Left lung (tissue), 10 donors: ENCODE measurements around the gene NRK. TPM values are rescaled to one million over a fixed set of nuclear protein-coding genes. Genes with fewer than 3 reads are reported as not detected.
A peak's percentile ranks its signal among the peaks of the same experiment; 100 is the strongest.

Experiments used
- ATAC-seq: fragments of 200-7000 bp; cut with Tn5 transposase; one replicate; pipeline ENCODE4 v1.9.1; 2020; ENCODE audit warnings: moderate library complexity
- DNase-seq, 4 donors: peaks; one replicate each; pipeline ENCODE4 v3.0.0-alpha.2; 2013 to 2020
- H3K27ac ChIP-seq, 2 donors: fragments of 200-600 bp; sonication (generic) in 1 of 2; one replicate each; pipeline versions ENCODE4 v1.5.0 to v1.8.0; 2020 to 2021
- H3K27me3 ChIP-seq, 2 donors: fragments of 200-600 bp; sonication (generic) in 1 of 2; one replicate each; pipeline versions ENCODE4 v1.5.0 to v1.8.0; 2020 to 2021
- H3K36me3 ChIP-seq, 2 donors: fragments of 200-600 bp; sonication (generic) in 1 of 2; one replicate each; pipeline versions ENCODE4 v1.5.0 to v1.8.0; 2020 to 2021
- H3K4me1 ChIP-seq, 2 donors: fragments of 200-600 bp; one replicate each; pipeline ENCODE4 v1.8.0; 2021
- H3K4me3 ChIP-seq, 2 donors: fragments of 200-600 bp; sonication (generic) in 1 of 2; one replicate each; pipeline versions ENCODE4 v1.5.0 to v1.8.0; 2020 to 2021; ENCODE audit warnings: mild to moderate bottlenecking in 1 of 2
- H3K9me3 ChIP-seq, 2 donors: fragments of 200-600 bp; sonication (generic) in 1 of 2; one replicate each; pipeline versions ENCODE4 v1.5.0 to v1.8.0; 2020 to 2021
- intact Hi-C, 2 donors: fragments of 100-400 bp; cut with DNase I; formaldehyde crosslinking; loops; one replicate each; pipeline versions ENCODE4 v1.11.2 to v1.14.2; 2022
- polyA plus RNA-seq, 6 donors: library from polyadenylated mRNA; unstranded; fragments of 120-200 nt; gene quantifications; one replicate each; pipeline ENCODE4 v1.2.1, GENCODE V29; 2013; ENCODE audit not compliant: insufficient read length in 6 of 6
- total RNA-seq, 2 donors: library from RNA; stranded (reverse); fragmentation: NEBNext Ultra II Directional; extraction: Animal tissue kit (Norgen Biotek cat#: 25700); gene quantifications; one replicate each; pipeline ENCODE4 v1.2.1, GENCODE V29; 2021
- TF ChIP-seq, protein P1 (sequence below), 2 donors: fragments of 200-600 bp; sonication (generic) in 1 of 2; IDR thresholded peaks; one replicate each; pipeline versions ENCODE4 v1.5.0 to v1.8.0; 2021; ENCODE audit warnings: antibody characterized with exemption in 2 of 2
- donor health status: DM: no; HTN: yes; CAD: no.
- donor health status: DM: no; HTN: no; CAD: no.

NRK gene
- total and polyA plus RNA-seq, 8 donors = 1.1 to 16.1 (median 4.3) TPM

DNA sequence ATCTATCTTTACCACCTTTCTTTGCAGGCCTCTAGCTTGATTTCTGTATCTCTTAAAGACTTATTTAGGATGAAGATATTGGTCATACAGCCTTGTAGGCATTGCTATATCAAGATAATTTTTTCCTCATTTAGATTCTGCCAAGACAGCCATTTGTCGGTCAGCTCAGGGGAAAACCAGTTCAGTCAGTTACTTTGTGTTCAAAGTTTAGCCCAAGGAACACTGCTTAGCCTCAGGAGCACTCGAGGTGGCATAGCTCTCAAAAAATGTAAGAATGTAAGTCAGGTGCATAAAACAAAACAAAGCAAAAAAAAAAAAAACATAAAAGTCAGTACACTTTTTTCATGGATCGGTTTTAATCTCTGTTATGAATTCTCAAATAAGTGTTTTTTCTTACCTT is 43.4 kb downstream of the NRK start:
- no peaks in the 10 kb centered on the region for H3K36me3 ChIP-seq
- H3K4me3 ChIP-seq = no peak overlapping the region
- ATAC-seq = peak; percentile 75
- DNase-seq = peak in 1 of 4 donors; percentile 47
- no peak overlapping the region for H3K27ac ChIP-seq
- H3K9me3 ChIP-seq = no peaks in the 10 kb centered on the region
- no peaks in the 10 kb centered on the region for H3K27me3 ChIP-seq
- no peaks in the 10 kb centered on the region for H3K4me1 ChIP-seq
- intact Hi-C loops = no loop called here
- TF ChIP-seq, protein P1, sequence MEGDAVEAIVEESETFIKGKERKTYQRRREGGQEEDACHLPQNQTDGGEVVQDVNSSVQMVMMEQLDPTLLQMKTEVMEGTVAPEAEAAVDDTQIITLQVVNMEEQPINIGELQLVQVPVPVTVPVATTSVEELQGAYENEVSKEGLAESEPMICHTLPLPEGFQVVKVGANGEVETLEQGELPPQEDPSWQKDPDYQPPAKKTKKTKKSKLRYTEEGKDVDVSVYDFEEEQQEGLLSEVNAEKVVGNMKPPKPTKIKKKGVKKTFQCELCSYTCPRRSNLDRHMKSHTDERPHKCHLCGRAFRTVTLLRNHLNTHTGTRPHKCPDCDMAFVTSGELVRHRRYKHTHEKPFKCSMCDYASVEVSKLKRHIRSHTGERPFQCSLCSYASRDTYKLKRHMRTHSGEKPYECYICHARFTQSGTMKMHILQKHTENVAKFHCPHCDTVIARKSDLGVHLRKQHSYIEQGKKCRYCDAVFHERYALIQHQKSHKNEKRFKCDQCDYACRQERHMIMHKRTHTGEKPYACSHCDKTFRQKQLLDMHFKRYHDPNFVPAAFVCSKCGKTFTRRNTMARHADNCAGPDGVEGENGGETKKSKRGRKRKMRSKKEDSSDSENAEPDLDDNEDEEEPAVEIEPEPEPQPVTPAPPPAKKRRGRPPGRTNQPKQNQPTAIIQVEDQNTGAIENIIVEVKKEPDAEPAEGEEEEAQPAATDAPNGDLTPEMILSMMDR (IDR thresholded peaks at IDR 0.05) = no peak

DNA sequence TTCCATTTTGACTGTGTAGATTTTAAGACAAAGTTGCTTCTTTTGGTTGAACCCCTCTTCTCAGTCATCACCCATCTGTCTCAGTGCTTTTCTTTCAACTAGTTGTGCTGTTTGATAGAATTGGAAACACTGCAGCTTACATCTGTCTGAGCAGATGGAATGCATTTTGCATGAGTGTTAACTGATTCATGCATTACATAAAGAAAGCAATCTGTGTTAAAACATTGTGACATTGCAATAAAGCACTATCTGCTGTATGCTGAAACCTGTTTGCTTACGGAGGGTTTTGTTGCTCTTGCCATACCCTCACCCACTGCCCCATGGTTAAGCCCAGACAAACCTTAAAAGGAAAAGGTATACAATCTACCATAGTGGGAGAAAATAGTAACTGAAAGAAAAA is 47.4 kb downstream of the NRK start:
- no peaks in the 10 kb centered on the region for H3K36me3 ChIP-seq
- H3K27ac ChIP-seq = no peak overlapping the region
- no peak for ATAC-seq
- intact Hi-C loops = no loop called here
- H3K9me3 ChIP-seq = no peaks in the 10 kb centered on the region
- DNase-seq = peak in 1 of 4 donors; percentile 2
- H3K4me3 ChIP-seq = no peak overlapping the region
- TF ChIP-seq, protein P1 (IDR thresholded peaks at IDR 0.05) = no peak
- no peaks in the 10 kb centered on the region for H3K4me1 ChIP-seq
- H3K27me3 ChIP-seq = no peaks in the 10 kb centered on the region

DNA sequence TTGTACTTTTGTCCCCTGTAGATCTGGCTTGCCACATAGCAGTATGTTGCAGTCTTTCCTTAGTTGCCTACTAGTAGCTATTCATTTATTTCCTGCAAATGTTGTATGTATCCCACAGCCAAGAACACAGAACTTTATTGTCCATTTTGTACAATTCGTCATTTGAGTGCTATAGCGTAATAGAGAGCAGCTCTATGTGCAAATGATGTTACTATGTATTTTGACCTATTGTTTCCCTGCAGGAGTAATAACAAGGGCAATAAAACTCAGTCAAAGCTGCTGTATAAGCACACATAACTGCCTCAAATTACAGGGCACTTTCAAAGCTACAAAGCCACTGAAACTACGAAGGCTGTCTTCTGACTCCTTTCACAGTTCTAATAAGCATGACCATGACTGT is 48.1 kb downstream of the NRK start:
- no peak overlapping the region for H3K27ac ChIP-seq
- no peaks in the 10 kb centered on the region for H3K4me1 ChIP-seq
- intact Hi-C loops = no loop called here
- DNase-seq (no peak), ATAC-seq (no peak)
- H3K27me3 ChIP-seq = no peaks in the 10 kb centered on the region
- no peak overlapping the region for H3K4me3 ChIP-seq
- TF ChIP-seq, protein P1 (IDR thresholded peaks at IDR 0.05) = no peak
- no peaks in the 10 kb centered on the region for H3K36me3 ChIP-seq
- H3K9me3 ChIP-seq = no peaks in the 10 kb centered on the region

DNA sequence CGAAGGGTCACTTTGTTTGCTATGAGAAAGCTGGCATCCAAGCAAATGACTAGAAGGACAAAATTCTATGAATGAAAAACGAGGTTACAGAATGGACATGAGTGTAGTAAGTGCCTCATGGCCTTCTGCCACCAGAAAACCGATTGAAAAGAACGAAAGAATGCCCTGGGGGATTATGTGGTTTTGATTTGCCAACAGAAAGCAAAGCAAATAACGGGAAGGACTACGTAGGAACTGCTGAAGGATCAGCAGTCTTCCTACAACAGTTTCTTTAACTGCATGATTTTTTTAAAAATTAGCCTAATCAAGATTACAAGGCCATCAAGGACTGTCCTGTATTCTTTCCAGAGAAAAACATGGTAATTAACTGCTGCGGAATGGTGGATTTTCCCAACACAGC is 50.6 kb downstream of the NRK start:
- Histone ChIP-seq H3K27me3 (no peaks in the 10 kb centered on the region), H3K9me3 (no peaks in the 10 kb centered on the region), H3K36me3 (no peaks in the 10 kb centered on the region), H3K4me1 (no peaks in the 10 kb centered on the region), H3K27ac (no peak overlapping the region), H3K4me3 (no peak overlapping the region)
- ATAC-seq (no peak), DNase-seq (no peak)
- TF ChIP-seq, protein P1 (IDR thresholded peaks at IDR 0.05) = no peak
- intact Hi-C loops = no loop called here

DNA sequence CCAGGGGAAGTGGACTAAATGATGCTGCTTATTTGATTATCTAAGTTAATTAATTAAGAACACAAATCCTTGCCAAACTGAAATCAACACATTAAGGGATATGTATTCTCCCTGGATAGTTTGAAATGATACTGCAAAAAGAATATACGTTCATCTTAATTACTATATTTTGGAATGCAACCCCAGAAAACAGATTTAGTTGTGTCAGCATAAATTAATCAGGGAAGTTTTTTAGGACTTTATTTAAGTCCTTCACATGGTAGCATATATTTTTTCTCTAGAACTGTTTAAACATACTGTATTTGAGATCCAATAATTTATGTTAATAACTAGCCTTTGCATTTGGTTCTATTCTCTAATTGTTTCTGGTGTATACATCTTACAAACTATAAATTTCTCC is 52.5 kb downstream of the NRK start:
- Histone ChIP-seq H3K27me3 (no peaks in the 10 kb centered on the region), H3K4me3 (no peak overlapping the region), H3K36me3 (no peaks in the 10 kb centered on the region), H3K9me3 (no peaks in the 10 kb centered on the region), H3K27ac (no peak overlapping the region), H3K4me1 (no peaks in the 10 kb centered on the region)
- intact Hi-C loops = no loop called here
- ATAC-seq (no peak), DNase-seq (no peak)
- TF ChIP-seq, protein P1 (IDR thresholded peaks at IDR 0.05) = no peak
